Right ventricle myocardium inferior (tissue), 1 donor: ENCODE results near the gene PRKAG2. TPM values are rescaled to one million over a fixed set of nuclear protein-coding genes. Genes with fewer than 3 reads are reported as not detected.

Source experiments
- ATAC-seq: fragments of 200-7000 bp; cut with Tn5 transposase; one replicate; pipeline ENCODE4 v1.9.1; 2020; ENCODE audit warnings: mild to moderate bottlenecking, moderate library complexity
- DNase-seq: peaks from one replicate; pipeline ENCODE4 v3.0.0; 2021; ENCODE audit errors: missing footprints
- intact Hi-C: fragments of 100-400 bp; cut with DNase I; formaldehyde crosslinking; loops from one replicate; pipeline ENCODE4 v1.11.0; 2022
- total RNA-seq: library from RNA; stranded (reverse); fragmentation: NEBNext Ultra II Directional; extraction: Animal tissue kit (Norgen Biotek cat#: 25700); gene quantifications from one replicate; pipeline ENCODE4 v1.2.1, GENCODE V29; 2021
- donor health status: DM: no; HTN: yes; CAD: no; lungs with severe emphysema.

PRKAG2 gene
- total RNA-seq, 1 donor from 2014 or later = 122 TPM

- intact Hi-C loops = no loop called here
- DNase-seq (peak; percentile 8), ATAC-seq (no peak)
Observed at GRCh38 chr7:151707105-151707469, 169.8 kb downstream of the PRKAG2 start.

GRCh38 chr7:151706277-151707104 lies 170.4 kb downstream of the PRKAG2 start:
- no peak for ATAC-seq
- DNase-seq = peak; percentile 7
- intact Hi-C loops = no loop called here

- DNase-seq (peak; percentile 50), ATAC-seq (peak; percentile 51)
- intact Hi-C loops = no loop called here
Observed at GRCh38 chr7:151705636-151706276, 171.2 kb downstream of the PRKAG2 start.

GRCh38 chr7:151704960-151705635 lies 171.8 kb downstream of the PRKAG2 start:
- ATAC-seq (no peak), DNase-seq (peak; percentile 55)
- intact Hi-C loops = no loop called here

GRCh38 chr7:151704299-151704959 lies 172.5 kb downstream of the PRKAG2 start:
- DNase-seq (no peak), ATAC-seq (no peak)
- intact Hi-C loops = no loop called here

GRCh38 chr7:151702961-151703360 lies 174.0 kb downstream of the PRKAG2 start:
- no peak for DNase-seq
- ATAC-seq = no peak
- intact Hi-C loops = no loop called here

GRCh38 chr7:151700586-151701165 lies 176.2 kb downstream of the PRKAG2 start:
- DNase-seq (no peak), ATAC-seq (no peak)
- intact Hi-C loops = no loop called here

GRCh38 chr7:151699928-151700319 lies 177.0 kb downstream of the PRKAG2 start:
- no peak for ATAC-seq
- DNase-seq = no peak
- intact Hi-C loops = no loop called here

- intact Hi-C loops = no loop called here
- no peak for ATAC-seq
- no peak for DNase-seq
Observed at GRCh38 chr7:151699147-151699927, 177.6 kb downstream of the PRKAG2 start.

- DNase-seq = no peak
- intact Hi-C loops = no loop called here
Observed at GRCh38 chr7:151697942-151698341, 179.0 kb downstream of the PRKAG2 start.

GRCh38 chr7:151697515-151697895 lies 179.4 kb downstream of the PRKAG2 start:
- ATAC-seq (no peak), DNase-seq (no peak)
- intact Hi-C loops = no loop called here

More at GRCh38 chr7:151697942-151698341, 179.0 kb downstream of the PRKAG2 start:
- no peak for ATAC-seq

GRCh38 chr7:151696721-151697514 lies 180.0 kb downstream of the PRKAG2 start:
- intact Hi-C loops = no loop called here
- ATAC-seq (no peak), DNase-seq (no peak)

- intact Hi-C loops = no loop called here
- no peak for DNase-seq
- ATAC-seq = no peak
Observed at GRCh38 chr7:151695951-151696541, 180.9 kb downstream of the PRKAG2 start.

GRCh38 chr7:151694828-151695580 lies 181.9 kb downstream of the PRKAG2 start:
- ATAC-seq (peak; percentile 83), DNase-seq (peak; percentile 79)
- intact Hi-C loops = loop anchor here (5.0 kb wide), 1 partner anchor 68 kb away; no protein-coding TSS in a partner anchor

GRCh38 chr7:151694441-151694827 lies 182.5 kb downstream of the PRKAG2 start:
- DNase-seq (no peak), ATAC-seq (no peak)
- intact Hi-C loops = loop anchor here (5.0 kb wide), 1 partner anchor 67 kb away; no protein-coding TSS in a partner anchor

- ATAC-seq (no peak), DNase-seq (no peak)
- intact Hi-C loops = loop anchor here (5.0 kb wide), 1 partner anchor 66 kb away; no protein-coding TSS in a partner anchor
Observed at GRCh38 chr7:151693140-151693539, 183.8 kb downstream of the PRKAG2 start.
